Gastrocnemius medialis (tissue), 4 donors: Measurements from ENCODE around the gene CASP6.

Experiments used
- CTCF ChIP-seq, 5 experiments: fragments of 450-650 bp in 3 of 5; fragments of 200-600 bp in 2 of 5; sonication (generic) in 2 of 5; IDR thresholded peaks in 4 of 5; conservative IDR thresholded peaks in 1 of 5; 1 replicate in 4 of 5; 2 replicates in 1 of 5; pipeline ENCODE4 v1.5.1; 2016 to 2019; ENCODE audit warnings: antibody characterized with exemption in 5 of 5, mild to moderate bottlenecking in 3 of 5, moderate library complexity in 3 of 5
- POLR2A ChIP-seq, 2 donors: fragments of 450-650 bp; IDR thresholded peaks; one replicate each; pipeline ENCODE4 v1.6.1; 2017; ENCODE audit warnings: antibody characterized with exemption in 2 of 2, mild to moderate bottlenecking in 2 of 2, moderate library complexity in 2 of 2

GRCh38 chr4:109751852-109752251 is 48.6 kb upstream of the CASP6 start:
- TF ChIP-seq CTCF (IDR thresholded peaks at IDR 0.05 in 4 of 5, conservative IDR thresholded peaks at IDR 0.05 in 1 of 5) (no peak), POLR2A (IDR thresholded peaks at IDR 0.05) (no peak)
